HG02973 (cell line): ENCODE data around the gene MARCHF4.

ENCODE experiments used
- ATAC-seq: cut with Tn5 transposase; IDR thresholded peaks from one replicate; pipeline ENCODE4 v1.9.1; 2021; ENCODE audit warnings: moderate library complexity; ENCODE audit not compliant: unreplicated experiment

Gene MARCHF4

DNA sequence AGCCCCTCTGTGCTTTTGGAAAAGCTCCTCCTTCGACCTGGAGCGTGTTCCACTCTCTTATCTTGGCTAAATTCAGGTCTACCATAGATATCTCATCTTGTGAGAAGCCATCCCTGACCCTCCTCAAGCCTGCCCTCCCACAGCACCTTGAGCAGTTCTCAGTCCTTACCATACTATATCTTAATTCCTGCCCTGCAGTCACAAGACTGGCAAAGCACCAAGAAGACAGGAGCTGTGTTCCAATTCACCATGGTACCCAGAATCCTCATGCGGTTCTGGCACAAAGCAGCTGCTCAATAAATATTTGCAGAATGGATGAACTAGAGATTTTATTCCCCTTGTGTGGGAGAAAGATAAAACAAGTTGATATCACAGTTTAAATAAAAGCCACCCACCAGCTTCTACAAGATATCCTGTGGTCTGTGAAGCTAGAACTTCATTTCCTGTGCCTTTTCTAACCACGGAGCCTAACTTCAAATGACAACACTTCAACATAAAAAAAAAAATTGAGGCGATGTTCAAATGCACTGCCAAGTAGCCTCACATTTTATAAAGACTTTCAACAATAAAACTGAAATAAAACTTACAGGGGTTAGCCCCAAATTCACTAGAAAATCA lies 19.5 kb downstream of the MARCHF4 start:
- ATAC-seq = no peak

GRCh38 chr2:216351172-216351925 lies 20.9 kb downstream of the MARCHF4 start:
- no peak for ATAC-seq

DNA sequence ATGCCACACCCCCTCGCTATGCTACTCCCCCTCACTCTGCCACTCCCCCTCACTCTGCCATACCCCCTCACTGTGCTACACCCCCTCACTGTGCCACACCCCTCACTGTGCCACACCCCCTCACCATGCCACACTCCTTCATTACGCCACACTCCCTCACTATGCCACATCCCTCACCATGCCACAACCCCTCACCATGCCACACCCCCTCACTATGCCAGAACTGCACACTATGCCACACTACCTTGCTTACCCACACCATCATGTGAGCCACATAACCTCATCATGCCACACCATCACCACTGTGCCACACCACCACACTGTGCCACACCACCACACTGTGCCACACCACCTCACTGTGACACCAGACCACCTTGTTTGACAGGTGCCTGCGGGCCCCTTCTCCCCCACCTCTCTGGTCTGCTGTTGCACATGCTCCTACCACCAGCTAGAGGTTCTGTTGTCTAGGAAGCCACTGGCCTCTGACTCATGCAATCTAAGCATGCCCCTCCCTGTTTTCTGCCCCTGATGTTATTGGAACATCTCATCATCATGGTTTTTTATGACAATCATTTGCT lies 22.0 kb downstream of the MARCHF4 start:
- ATAC-seq = no peak

DNA sequence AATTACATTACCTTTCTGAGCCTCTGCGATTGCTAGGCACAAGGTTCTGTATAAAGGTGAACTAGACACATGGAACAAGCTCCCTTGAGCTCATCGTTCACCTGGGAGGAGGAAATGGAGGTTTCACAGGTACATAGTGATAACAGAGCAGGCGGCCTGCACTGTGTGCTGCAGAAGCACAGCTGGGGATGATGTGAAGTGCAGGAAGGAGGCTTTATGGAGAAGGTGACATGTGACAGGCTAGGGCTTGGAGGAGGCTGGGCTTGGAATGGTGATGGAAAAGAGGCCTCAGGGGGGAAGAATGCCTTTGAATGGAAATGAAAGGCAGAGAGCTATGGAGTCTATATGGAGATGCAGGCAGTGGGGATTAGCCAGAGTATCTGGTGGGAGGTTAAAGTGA lies 22.9 kb downstream of the MARCHF4 start:
- no peak for ATAC-seq

- no peak for ATAC-seq
Observed at GRCh38 chr2:216348756-216349308, 23.5 kb downstream of the MARCHF4 start.

DNA sequence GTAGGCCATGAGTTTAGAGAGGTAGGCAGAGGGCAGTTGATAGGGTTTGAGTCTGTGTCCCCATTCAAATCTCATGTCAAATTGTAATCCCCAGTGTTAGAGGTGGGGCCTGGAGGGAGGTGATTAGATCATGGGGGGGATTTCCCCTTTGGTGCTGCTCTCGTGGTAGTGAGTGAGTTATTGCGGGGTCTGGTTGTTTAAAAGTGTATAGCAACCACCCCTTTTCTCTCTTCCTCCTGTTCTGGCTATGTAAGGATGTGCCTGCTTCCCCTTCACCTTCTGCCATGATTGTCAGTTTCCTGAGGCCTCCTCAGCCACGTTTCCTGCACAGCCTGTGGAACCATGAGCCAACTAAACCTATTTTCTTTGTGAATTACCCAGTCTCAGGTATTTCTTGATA lies 25.5 kb downstream of the MARCHF4 start:
- no peak for ATAC-seq

GRCh38 chr2:216345846-216346245 lies 26.4 kb downstream of the MARCHF4 start:
- ATAC-seq = no peak

DNA sequence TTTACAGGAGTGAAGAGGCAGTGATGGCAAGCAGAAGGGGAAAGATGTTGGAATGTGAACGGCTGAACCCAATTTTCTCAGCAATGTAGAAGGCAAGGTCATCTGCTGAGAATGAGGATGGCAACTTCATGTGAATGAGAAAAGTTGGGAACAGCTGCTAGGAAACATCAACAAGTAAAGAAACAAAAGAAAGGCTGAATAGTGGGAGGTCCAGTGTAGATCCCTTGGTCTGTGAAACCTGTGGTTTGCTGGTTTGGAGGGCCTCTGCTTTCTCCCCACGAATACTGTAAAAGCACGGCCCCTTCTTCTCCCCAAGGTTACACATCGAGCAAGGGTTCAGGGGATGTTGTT lies 27.4 kb downstream of the MARCHF4 start:
- no peak for ATAC-seq

GRCh38 chr2:216344206-216344949 lies 27.9 kb downstream of the MARCHF4 start:
- no peak for ATAC-seq

GRCh38 chr2:216343221-216343980 lies 28.9 kb downstream of the MARCHF4 start:
- ATAC-seq = no peak

DNA sequence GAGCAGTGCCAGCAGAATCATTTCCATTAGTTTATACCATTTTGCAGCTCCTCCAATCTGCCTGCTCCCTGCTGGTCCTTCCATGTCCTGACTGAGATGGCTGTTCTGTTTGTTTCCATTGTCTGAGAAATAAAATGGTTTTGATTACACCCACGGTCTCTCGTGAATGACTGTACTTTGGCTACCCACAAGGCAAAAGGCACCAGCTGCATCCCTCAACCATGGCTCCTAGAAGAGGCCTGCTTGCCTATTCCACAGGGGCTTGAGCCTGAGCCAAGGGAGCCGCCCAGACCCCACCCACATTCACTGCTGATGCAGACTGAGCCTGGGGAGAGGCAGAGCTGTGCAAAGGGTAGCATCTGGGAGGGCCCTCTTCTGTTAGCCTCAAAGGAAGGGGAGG lies 31.2 kb downstream of the MARCHF4 start:
- ATAC-seq = no peak

DNA sequence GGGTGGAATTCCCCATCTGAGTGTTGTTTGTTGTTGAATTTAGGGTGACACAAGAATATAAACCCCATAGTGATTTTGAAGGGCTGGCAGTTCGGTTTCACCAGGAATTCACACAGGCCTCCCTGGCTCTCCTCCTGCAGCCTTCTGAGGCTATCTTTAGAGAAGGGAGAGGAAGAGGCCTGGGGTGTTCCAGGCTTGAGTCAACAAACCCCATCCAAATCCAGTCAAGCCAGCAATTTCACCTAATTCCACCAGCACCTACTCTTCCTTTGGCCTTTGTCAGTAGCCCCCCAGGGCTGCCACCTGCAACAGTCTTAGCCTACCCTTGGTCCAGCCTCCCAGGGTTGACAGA lies 32.0 kb downstream of the MARCHF4 start:
- no peak for ATAC-seq

GRCh38 chr2:216339456-216340279 lies 32.6 kb downstream of the MARCHF4 start:
- ATAC-seq = no peak

DNA sequence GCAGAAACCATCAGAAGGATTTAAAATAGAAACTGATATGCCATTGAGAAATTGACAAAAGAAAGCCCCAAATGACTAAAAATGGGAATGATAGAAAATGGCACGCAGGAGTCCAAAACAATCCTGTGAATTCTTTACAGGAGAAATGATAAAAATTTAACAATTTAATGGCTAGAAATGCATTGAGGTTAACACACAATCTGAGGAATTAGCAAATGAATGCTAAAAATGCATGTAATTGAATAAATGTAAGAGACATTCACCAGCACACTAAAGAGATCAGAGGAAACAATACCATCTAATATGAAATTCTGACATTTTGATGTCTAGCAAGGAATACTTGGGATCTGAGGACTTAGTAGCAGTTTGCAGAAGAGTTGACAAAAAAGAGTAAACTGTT lies 37.0 kb downstream of the MARCHF4 start:
- ATAC-seq = no peak

DNA sequence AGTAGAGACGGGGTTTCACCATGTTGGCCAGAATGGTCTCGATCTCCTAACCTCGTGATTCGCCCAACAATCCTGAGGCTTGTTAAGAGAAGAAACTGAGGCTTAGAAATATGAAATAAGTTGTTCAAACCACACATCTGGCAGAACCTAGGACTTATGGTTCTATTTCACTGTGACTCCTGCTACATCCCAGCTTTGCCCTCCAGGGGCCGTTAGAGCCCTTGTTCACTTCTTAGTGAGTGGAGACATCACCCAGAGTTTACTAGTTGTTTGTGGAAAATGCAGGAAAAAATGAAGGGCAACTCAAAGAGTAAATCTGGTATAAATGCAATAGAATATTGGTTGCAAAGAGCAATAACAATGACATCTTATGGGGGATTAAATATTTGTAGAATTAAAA lies 43.9 kb downstream of the MARCHF4 start:
- no peak for ATAC-seq

DNA sequence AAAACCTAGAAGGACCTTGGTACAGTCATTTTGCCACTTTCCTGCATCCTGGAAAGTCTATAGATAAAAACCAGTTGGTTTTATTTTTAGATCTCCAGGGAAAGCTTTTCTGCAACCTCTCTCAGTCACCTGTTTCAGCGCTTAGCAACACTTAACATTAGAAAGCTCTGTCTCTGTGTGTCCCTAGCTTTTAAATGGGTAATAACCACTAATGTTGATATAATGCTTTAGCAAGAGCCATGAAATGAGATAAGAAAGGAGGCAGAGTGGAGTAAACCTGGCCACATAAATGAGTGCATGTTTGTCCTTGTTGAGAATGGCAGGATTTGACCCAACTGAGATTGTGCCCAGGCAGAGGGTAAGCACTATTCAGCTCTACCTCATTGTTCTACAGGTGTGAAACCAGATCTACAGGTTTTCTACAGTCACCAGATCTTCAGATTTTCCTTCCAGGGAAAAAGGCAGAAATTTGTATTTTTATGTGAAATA lies 44.8 kb downstream of the MARCHF4 start:
- ATAC-seq = no peak
